PC-9 (cell line): Measurements from ENCODE around the gene CCNF.

ENCODE experiments used
- EZH2 ChIP-seq: fragments of 200-600 bp; sonication (generic); IDR thresholded peaks from 2 replicates; pipeline ENCODE4 v1.8.0; 2017; ENCODE audit warnings: antibody characterized with exemption, low read depth
- TF ChIP-seq, protein P1 (sequence below): fragments of 200-600 bp; sonication (generic); conservative IDR thresholded peaks from 2 replicates; pipeline ENCODE4 v1.6.1; 2017; ENCODE audit warnings: mixed run types, antibody characterized with exemption, mild to moderate bottlenecking, moderate library complexity

DNA sequence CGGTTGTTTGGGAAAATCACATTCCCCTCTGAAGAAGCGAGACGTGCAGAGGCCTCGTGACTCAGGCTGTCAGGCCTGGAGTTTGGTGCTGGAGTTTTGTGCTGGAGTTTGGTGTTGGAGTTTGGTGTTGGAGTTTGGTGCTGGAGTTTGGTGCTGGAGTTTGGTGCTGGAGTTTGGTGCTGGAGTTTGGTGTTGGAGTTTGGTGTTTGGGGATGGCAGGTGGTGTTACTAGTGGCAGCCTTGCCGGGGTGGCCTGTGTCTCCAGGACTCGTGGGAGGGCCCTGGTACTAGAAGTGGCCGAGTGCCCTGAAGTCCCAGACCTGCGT, 58.2 kb downstream of the CCNF start:
- TF ChIP-seq, protein P1, sequence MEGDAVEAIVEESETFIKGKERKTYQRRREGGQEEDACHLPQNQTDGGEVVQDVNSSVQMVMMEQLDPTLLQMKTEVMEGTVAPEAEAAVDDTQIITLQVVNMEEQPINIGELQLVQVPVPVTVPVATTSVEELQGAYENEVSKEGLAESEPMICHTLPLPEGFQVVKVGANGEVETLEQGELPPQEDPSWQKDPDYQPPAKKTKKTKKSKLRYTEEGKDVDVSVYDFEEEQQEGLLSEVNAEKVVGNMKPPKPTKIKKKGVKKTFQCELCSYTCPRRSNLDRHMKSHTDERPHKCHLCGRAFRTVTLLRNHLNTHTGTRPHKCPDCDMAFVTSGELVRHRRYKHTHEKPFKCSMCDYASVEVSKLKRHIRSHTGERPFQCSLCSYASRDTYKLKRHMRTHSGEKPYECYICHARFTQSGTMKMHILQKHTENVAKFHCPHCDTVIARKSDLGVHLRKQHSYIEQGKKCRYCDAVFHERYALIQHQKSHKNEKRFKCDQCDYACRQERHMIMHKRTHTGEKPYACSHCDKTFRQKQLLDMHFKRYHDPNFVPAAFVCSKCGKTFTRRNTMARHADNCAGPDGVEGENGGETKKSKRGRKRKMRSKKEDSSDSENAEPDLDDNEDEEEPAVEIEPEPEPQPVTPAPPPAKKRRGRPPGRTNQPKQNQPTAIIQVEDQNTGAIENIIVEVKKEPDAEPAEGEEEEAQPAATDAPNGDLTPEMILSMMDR, result no peak
- no peak for TF ChIP-seq EZH2
